Brain microvascular endothelial cell (primary cell): ENCODE results near the gene MAS1.

Experiments
- DNase-seq: peaks from one replicate; pipeline ENCODE4 v3.0.0-alpha.2; 2020
- H3K27ac ChIP-seq: fragments of 250-450 bp; sonication (Bioruptor Pico); 2 replicates; pipeline ENCODE4 v1.5.1; 2020; ENCODE audit warnings: mild to moderate bottlenecking, moderate library complexity
- H3K27me3 ChIP-seq: fragments of 250-450 bp; sonication (Bioruptor Pico); replicated peaks from 2 replicates; pipeline ENCODE4 v1.5.1; 2020; ENCODE audit warnings: mild to moderate bottlenecking
- H3K36me3 ChIP-seq: fragments of 250-450 bp; sonication (Bioruptor Pico); replicated peaks from 2 replicates; pipeline ENCODE4 v1.5.1; 2020; ENCODE audit warnings: mild to moderate bottlenecking
- H3K4me3 ChIP-seq: 2 replicates; pipeline ENCODE4 v1.5.1; 2011; ENCODE audit warnings: low read depth, mild to moderate bottlenecking, control low read depth, low read length, moderate library complexity
- CTCF ChIP-seq: IDR thresholded peaks from 2 replicates; pipeline ENCODE4 v1.5.1; 2011; ENCODE audit warnings: low read depth, mild to moderate bottlenecking, moderate library complexity, low read length, control low read depth, inconsistent platforms; ENCODE audit errors: missing control alignments
- in situ Hi-C: cut with HindIII; loops from 2 replicates; pipeline ENCODE4 v1.10.0; 2017; ENCODE audit warnings: low sequenced_read_pairs, low pct_ligation_motif_present

Gene MAS1

GRCh38 chr6:159875194-159875593 lies 15.6 kb upstream of the MAS1 start:
- no peak for TF ChIP-seq CTCF

GRCh38 chr6:159876242-159876641 lies 14.5 kb upstream of the MAS1 start:
- in situ Hi-C loops: no loop called here
- no peak for TF ChIP-seq CTCF

More at GRCh38 chr6:159875194-159875593, 15.6 kb upstream of the MAS1 start:
- no peak overlapping the region for H3K4me3 ChIP-seq
- H3K36me3 ChIP-seq: no peaks in the 10 kb centered on the region
- in situ Hi-C loops: no loop called here
- no peak for DNase-seq
- H3K27me3 ChIP-seq: no peaks in the 10 kb centered on the region
- no peak overlapping the region for H3K27ac ChIP-seq

GRCh38 chr6:159877256-159877808 lies 13.5 kb upstream of the MAS1 start:
- no peak for DNase-seq
- Histone ChIP-seq H3K27ac (no peak overlapping the region), H3K27me3 (no peaks in the 10 kb centered on the region), H3K4me3 (no peak overlapping the region), H3K36me3 (no peaks in the 10 kb centered on the region)
- in situ Hi-C loops: no loop called here
- no peak for TF ChIP-seq CTCF

More at GRCh38 chr6:159876242-159876641, 14.5 kb upstream of the MAS1 start:
- no peak for DNase-seq
- H3K4me3 ChIP-seq: no peak overlapping the region
- no peaks in the 10 kb centered on the region for H3K27me3 ChIP-seq
- H3K27ac ChIP-seq: no peak overlapping the region
- H3K36me3 ChIP-seq: no peaks in the 10 kb centered on the region

- no peak for DNase-seq
- H3K27me3 ChIP-seq: no peaks in the 10 kb centered on the region
- no peak for TF ChIP-seq CTCF
- in situ Hi-C loops: no loop called here
- no peaks in the 10 kb centered on the region for H3K36me3 ChIP-seq
- H3K4me3 ChIP-seq: no peak overlapping the region
- H3K27ac ChIP-seq: no peak overlapping the region
Observed at GRCh38 chr6:159878341-159878740, 12.4 kb upstream of the MAS1 start.

- Histone ChIP-seq H3K27me3 (no peaks in the 10 kb centered on the region), H3K4me3 (no peak overlapping the region), H3K36me3 (no peaks in the 10 kb centered on the region), H3K27ac (no peak overlapping the region)
- TF ChIP-seq CTCF: no peak
- DNase-seq: no peak
- in situ Hi-C loops: no loop called here
Observed at GRCh38 chr6:159879856-159880255, 10.9 kb upstream of the MAS1 start.

- no peak for TF ChIP-seq CTCF
- Histone ChIP-seq H3K27me3 (no peaks in the 10 kb centered on the region), H3K4me3 (no peak overlapping the region), H3K36me3 (no peaks in the 10 kb centered on the region), H3K27ac (no peak overlapping the region)
- no peak for DNase-seq
- in situ Hi-C loops: no loop called here
Observed at GRCh38 chr6:159880412-159880975, 10.3 kb upstream of the MAS1 start.
